Measurements from ENCODE around the gene TMEM120A.

Gene TMEM120A

DNA sequence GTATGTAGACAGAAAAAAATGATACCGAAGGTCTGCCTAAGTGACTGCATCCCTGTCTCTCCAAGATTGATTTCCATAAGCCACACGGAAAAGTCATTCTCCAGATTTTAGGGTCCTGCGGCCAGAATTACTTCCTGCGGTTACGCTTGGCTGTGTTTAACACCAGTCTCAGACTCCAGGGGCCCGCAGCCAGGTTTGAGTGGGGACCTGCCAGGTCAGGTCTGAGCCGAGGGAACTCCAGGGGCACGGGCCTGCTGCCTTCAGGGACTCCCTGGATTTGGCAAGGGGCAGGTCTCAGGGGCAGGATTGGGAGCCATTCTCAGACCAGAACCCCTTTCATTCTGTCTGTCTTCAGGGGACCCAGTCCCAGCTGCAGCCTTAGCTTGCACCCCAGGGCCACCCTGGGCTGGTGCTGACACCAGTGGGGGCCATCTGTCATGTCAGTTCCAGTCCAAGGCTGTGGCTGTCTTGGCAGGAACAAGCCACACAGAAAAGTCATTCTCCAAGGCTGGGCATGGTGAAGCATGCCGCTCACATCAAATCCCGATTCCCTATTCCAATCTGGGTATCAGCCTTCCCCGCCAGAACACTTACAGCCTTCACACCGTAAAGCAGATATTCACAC is 39.0 kb downstream of the TMEM120A start:
- DNase-seq = no peak

DNA sequence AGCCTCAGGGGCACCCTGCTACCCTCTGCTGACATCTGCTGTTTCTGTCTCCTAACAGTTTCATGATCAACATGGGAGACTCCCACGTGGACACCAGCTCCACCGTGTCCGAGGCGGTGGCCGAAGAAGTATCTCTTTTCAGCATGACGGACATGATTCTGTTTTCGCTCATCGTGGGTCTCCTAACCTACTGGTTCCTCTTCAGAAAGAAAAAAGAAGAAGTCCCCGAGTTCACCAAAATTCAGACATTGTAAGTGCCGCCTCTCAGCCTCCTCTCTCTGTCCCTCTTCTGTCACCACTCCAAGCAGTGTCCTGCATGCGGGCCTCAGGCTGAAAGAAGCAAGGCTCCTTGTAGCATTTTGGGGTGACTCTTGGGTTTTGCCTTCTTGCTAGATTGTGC is 40.5 kb downstream of the TMEM120A start:
- DNase-seq = no peak

DNA sequence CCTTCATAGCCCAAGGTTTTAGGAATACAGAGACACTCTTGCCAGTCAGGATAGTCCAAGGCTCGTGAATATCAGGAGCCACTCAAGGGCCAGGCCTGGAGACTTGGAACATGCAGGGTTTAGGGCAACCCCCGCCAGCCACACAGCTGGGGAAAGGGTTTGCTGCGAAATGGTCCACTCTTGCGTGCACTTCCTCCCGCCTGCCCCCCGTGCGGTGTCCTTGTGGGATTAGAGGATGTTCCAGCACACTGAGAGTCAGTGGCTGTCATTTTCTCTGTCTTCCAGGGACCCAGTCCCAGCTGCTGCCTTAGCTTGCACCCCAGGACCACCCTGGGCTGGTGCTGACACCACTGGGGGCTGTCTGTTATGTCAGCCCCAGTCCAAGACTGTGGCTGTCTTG is 41.0 kb downstream of the TMEM120A start:
- DNase-seq = no peak

DNA sequence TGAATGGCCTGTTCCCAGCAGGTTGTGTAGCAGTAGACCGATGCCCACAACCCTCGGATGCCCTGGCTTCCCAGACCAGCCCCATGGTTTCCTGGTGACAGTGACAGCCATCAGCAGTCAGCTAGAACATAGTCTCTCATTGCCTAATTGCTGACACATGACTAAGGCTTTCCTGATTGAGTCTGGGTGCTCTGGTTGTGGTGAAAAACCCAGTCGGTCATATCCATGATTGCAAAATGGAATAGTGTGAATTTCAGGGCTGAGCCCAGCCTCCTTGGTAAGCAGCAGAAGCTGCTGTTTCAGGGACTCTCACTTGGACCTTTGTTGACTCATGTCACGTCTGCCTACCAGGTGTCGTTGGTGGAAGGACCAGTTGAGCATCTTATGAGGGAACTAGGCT is 42.9 kb downstream of the TMEM120A start:
- no peak for DNase-seq

GRCh38 chr7:75950111-75950681 is 44.2 kb downstream of the TMEM120A start:
- DNase-seq = no peak

DNA sequence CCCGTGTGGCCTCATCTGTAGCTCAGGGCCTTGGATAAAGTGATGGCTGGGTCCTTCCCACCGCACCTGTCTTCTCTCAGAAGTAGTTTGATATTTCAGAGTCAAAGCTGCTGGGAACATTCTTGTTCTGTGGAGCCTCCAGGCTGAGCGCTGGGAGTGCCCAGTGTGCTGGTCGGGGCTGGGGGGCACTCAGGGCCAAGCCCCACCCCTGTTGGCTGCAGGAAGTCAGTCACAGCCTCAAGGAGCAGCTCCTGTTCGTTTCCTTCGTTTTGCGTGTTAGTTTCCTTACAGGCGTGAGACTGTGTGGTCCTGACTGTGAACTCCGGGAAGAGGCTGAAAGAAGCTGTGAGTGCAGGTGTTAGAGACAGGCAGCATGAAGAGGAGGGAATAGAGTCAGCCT is 46.2 kb downstream of the TMEM120A start:
- DNase-seq = no peak

DNA sequence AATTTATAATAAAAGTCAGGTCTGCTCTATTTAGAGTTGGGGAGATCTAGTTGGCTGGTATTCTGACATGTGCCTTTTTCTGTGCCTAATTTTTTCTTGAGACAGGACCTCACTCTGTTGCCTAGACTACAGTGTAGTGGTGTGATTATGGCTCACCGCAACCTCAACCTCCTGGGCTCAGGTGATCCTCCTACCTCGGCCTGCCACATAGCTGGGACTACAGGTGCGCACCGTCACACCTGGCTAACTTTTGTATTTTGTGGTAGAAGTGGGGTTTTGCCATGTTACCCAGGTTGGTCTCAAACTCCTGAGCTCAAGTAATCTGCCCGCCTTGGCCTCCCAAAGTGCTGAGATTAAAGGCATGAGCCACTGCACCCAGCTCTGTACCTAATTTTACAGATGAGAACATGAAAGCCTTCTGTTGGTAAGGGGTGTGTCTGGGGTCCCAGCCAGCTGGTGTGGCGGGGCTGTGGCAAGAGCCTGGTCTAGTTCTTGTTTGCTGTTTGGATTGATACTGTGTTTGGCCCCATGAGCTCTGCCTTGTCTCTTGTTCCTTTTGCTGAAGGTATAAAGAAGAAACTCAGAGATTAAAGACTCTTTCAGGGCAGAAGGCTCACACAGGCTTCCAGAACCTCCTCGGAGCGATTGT is 48.1 kb downstream of the TMEM120A start:
- no peak for DNase-seq

DNA sequence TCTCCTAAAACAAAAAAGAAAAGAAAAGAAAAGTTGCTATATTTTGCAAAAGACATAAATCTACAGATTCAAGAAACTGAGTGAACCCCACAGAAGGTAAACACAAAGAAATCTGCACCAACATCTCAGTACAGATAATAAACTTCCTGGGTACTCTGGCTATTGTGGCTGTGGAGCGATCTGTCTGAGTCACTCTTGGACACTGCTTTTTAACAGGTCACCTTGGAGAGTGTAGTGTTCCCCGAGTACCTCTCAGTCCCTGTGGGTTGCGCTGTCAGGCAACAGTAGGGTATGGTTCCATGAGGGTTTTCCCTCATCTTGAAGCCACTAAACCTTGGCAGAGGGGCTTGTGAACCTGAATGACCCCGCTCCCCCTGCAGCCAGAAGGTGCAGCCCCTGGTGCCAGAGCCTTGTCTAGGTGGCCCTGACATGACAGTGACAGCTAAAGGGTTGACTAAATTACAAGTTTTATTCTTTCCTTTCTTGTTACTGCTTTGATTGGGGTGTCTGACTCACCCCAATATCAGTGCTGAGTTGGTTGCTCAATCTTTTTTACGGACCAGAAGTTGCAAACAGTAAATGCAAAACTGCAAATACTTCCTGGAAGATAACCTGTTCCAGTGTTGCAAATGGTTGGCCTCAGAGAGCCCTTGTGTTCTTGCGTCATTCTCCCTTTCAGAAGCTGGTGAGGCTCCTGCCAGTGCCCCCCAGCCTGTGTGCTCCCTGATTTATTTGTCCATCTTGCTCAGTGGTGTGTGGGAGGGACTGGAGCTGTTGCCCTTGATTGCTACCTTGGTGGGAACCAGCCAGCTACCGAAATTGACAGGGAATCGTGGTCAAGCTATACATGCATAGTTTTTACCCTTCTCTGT is 48.9 kb downstream of the TMEM120A start:
- DNase-seq = no peak

- no peak for DNase-seq
Observed at GRCh38 chr7:75944507-75944906, 49.9 kb downstream of the TMEM120A start.

- DNase-seq = no peak
Observed at GRCh38 chr7:75943864-75944263, 50.5 kb downstream of the TMEM120A start.

DNA sequence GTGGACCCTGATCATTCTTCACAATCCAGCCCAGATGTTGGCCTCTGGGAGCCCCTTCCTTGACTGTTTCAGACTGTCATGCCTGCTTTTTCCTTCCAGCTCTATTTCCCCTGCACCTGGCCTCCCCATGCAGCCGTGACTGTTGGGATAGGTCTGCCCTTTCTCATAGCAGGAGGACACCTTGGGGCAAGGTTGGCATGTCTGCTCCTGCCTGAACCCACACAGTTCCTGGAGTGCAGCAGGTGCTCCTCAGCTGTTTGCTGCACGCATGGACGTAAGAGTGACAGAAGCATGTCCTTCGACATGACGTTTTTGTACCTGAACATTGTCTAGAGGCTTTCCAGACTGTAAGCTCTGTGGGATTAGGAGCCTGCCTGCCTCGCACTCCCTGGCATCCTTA is 55.5 kb downstream of the TMEM120A start:
- no peak for DNase-seq

GRCh38 chr7:75937958-75938786 is 56.2 kb downstream of the TMEM120A start:
- no peak for DNase-seq
